ENCODE measurements around the gene ZNF536.

The ZNF536 gene

GRCh38 chr19:30523791-30524190 is 151.6 kb downstream of the ZNF536 start:
- no peaks in the 10 kb centered on the region for H3K9me3 ChIP-seq
- H3K36me3 ChIP-seq = no peaks in the 10 kb centered on the region
- no peak for DNase-seq
- no peak overlapping the region for H3K4me3 ChIP-seq (ENCODE audit: low read depth, low read length)
- H3K4me1 ChIP-seq = peaks cover 3% of the 10 kb centered on the region; the same call in 1 of the 2 replicates
- TF ChIP-seq, protein P1, sequence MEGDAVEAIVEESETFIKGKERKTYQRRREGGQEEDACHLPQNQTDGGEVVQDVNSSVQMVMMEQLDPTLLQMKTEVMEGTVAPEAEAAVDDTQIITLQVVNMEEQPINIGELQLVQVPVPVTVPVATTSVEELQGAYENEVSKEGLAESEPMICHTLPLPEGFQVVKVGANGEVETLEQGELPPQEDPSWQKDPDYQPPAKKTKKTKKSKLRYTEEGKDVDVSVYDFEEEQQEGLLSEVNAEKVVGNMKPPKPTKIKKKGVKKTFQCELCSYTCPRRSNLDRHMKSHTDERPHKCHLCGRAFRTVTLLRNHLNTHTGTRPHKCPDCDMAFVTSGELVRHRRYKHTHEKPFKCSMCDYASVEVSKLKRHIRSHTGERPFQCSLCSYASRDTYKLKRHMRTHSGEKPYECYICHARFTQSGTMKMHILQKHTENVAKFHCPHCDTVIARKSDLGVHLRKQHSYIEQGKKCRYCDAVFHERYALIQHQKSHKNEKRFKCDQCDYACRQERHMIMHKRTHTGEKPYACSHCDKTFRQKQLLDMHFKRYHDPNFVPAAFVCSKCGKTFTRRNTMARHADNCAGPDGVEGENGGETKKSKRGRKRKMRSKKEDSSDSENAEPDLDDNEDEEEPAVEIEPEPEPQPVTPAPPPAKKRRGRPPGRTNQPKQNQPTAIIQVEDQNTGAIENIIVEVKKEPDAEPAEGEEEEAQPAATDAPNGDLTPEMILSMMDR (IDR thresholded peaks at IDR 0.05; ENCODE audit: low read depth, low read length) = no peak
- no peaks in the 10 kb centered on the region for H3K27me3 ChIP-seq

DNA sequence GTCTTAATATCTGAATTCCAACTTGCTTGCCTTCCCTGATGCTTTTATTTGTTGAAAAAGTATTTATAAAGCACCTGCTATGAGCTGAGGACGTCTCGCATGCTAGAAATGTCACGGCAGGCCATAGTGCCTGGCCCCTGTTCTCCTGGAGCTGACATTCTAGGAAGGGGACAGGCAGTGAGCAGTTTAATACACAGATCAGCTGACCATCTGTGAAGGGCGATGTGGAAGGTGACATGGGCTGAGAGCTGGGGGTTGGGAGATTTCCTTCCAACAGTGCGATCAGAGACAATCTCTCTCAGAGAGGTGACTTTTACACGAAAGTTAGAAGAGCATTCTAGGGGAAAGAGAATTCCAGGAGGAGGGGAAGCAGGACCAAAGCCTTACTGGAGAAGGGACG is 153.2 kb downstream of the ZNF536 start:
- no peaks in the 10 kb centered on the region for H3K36me3 ChIP-seq
- no peak for DNase-seq
- H3K27me3 ChIP-seq = no peaks in the 10 kb centered on the region
- H3K4me1 ChIP-seq = no peaks in the 10 kb centered on the region
- TF ChIP-seq, protein P1 (IDR thresholded peaks at IDR 0.05; ENCODE audit: low read depth, low read length) = no peak
- H3K9me3 ChIP-seq = no peaks in the 10 kb centered on the region
- no peak overlapping the region for H3K4me3 ChIP-seq (ENCODE audit: low read depth, low read length)

- no peak for DNase-seq
- no peaks in the 10 kb centered on the region for H3K4me1 ChIP-seq
- H3K4me3 ChIP-seq (ENCODE audit: low read depth, low read length) = no peak overlapping the region
- H3K36me3 ChIP-seq = no peaks in the 10 kb centered on the region
- H3K9me3 ChIP-seq = no peaks in the 10 kb centered on the region
- TF ChIP-seq, protein P1 (IDR thresholded peaks at IDR 0.05; ENCODE audit: low read depth, low read length) = no peak
- no peaks in the 10 kb centered on the region for H3K27me3 ChIP-seq
Measured at GRCh38 chr19:30528919-30529318, 156.7 kb downstream of the ZNF536 start.

GRCh38 chr19:30529876-30530275 is 157.7 kb downstream of the ZNF536 start:
- DNase-seq = peak; percentile 32
- Histone ChIP-seq H3K27me3 (no peaks in the 10 kb centered on the region), H3K9me3 (no peaks in the 10 kb centered on the region), H3K36me3 (peaks cover 3% of the 10 kb centered on the region; the same call in 1 of the 2 replicates), H3K4me3 (ENCODE audit: low read depth, low read length) (no peak overlapping the region), H3K4me1 (no peaks in the 10 kb centered on the region)
- TF ChIP-seq, protein P1 (IDR thresholded peaks at IDR 0.05; ENCODE audit: low read depth, low read length) = no peak

DNA sequence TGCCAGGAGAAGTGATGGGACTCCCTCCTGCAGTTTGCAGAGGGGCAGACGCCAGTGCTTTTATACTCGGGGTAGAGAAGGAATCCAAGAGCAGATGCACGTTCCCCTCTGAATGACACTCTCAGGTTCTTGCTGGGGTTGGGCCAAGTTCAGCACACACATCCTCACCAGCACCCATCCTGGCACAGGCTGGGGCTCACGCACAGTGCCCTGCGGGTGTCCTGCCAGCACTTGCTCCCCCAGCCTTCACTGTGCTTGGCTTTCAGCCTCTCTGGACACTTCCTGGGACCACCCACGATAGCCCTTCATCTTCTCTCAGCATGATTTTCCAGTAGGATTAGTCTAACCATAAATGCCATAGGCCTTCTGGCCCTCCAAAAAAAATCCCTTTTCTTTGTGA is 158.6 kb downstream of the ZNF536 start:
- Histone ChIP-seq H3K9me3 (no peaks in the 10 kb centered on the region), H3K27me3 (no peaks in the 10 kb centered on the region), H3K4me1 (no peaks in the 10 kb centered on the region), H3K4me3 (ENCODE audit: low read depth, low read length) (no peak overlapping the region), H3K36me3 (peaks cover 10% of the 10 kb centered on the region; the same call in 1 of the 2 replicates)
- DNase-seq = no peak
- TF ChIP-seq, protein P1 (IDR thresholded peaks at IDR 0.05; ENCODE audit: low read depth, low read length) = no peak

GRCh38 chr19:30535011-30535410 is 162.8 kb downstream of the ZNF536 start:
- TF ChIP-seq, protein P1 (IDR thresholded peaks at IDR 0.05; ENCODE audit: low read depth, low read length) = no peak
- peaks cover 29% of the 10 kb centered on the region for H3K36me3 ChIP-seq
- H3K27me3 ChIP-seq = no peaks in the 10 kb centered on the region
- DNase-seq = no peak
- no peaks in the 10 kb centered on the region for H3K4me1 ChIP-seq
- H3K4me3 ChIP-seq (ENCODE audit: low read depth, low read length) = no peak overlapping the region
- H3K9me3 ChIP-seq = no peaks in the 10 kb centered on the region
